NCI-H1417 (cell line): ENCODE measurements around the gene KIAA0930.

Experiments
- DNase-seq, 3 experiments: peaks; one replicate each; lab custom pipeline; 2025; lab: John Stamatoyannopoulos, UW

The KIAA0930 gene

DNA sequence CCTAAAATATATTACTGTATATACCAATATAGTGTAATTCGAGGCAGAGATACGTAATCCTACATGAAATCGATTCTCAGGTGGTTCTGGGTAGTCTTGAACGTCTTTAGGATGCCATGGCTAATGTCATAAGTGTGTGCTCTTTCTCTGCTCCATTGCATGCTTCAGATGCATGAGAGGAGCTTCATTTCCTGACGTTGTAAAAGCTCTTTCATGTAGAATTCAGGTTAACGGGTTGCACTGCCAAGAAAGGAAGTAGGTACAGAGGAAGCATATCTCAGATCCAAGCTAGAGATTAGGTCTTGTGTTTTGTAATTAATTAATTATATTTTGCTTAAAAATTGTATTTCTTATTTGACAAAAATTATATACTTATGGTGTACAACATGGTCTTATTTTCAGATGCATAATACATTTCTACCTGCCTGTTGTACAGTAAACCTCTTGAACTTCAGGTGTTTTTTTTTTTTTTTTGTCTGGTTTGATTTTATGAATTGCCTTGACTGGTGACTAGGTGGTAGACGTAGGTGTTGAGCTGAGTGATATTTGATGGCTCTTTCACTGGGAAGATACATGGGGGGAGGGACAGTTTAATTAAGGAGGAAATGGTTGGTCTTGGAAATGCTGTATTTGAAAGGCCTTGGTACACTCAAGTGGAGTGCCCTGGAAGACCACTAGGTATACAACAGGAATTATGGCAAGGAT is 67.7 kb downstream of the KIAA0930 start:
- no peak for DNase-seq

DNA sequence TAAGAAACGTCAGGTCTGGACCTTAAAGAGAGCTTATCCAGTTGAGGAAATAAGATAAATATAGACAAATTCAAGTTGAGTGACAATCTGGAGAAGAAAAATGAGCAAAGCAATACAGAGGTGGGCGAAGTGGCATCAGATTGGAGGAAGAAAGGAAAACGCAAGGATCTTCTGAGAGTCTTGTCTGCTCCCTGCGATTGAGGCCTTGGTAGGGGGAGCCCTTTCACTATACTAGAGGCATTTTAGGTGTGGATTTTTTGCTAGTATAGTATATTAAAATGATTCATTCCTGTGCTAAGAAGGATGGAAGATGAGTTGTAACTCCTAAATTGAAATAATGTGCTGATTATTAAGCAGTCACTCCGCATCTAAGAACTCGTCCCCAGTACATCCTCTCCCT is 68.9 kb downstream of the KIAA0930 start:
- DNase-seq, result no peak

DNA sequence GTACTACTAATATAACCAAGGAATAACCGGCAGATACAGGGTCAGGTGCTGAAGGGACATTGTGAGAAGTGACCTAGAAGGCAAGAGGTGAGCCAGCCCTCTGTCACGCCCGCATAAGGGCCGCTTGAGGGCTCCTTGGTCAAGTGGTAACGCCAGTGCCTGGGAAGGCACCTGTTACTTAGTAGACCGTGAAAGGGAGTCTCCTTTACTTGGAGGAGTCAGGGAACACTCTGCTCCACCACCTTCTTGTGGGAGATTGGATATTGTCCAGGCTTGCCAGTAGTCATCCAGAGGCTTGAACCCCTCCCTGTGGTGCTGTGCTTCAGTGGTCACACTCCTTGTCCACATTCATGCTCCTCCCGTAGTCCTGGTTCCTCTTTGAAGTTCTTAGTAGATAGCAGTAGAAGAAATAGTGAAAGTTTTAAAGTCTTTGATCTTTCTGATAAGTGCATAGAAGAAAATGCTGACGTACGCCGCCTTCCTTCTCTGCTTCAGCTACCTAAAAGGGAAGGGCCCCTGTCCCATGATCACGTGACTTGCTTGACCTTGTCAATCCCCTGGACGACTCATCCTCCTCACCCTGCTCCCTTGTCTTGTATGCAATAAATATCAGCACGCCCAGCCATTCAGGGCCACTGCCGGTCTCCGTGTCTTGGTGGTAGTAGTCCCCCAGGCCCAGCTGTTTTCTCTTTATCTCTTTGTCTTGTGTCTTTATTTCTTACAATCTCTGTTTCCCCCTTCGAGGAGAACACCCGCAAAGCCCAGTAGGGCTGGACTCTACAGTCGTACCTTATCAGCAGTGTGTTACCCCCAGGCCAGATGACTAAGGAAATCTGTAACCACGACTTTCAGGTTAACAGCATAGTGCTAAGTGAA is 70.9 kb downstream of the KIAA0930 start:
- DNase-seq, result no peak

DNA sequence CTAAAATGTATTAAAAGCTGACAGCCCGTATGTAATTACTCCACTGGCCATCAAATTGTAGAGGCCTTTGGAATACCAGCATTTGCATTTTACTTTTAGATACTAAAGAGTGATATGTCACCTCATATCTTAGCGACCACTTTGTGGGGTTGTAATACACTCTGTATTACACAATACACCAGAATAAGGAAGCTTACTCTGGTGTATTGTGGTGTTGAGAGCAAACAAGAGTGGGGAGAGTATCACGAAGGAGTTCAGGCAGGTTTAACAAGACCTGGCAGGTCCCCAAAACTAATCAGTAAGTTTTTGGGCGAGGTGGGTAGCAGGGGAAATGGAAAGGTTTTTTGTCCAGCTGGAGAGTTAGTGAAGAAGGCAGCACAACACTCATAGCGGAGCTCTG is 73.8 kb downstream of the KIAA0930 start:
- no peak for DNase-seq

DNA sequence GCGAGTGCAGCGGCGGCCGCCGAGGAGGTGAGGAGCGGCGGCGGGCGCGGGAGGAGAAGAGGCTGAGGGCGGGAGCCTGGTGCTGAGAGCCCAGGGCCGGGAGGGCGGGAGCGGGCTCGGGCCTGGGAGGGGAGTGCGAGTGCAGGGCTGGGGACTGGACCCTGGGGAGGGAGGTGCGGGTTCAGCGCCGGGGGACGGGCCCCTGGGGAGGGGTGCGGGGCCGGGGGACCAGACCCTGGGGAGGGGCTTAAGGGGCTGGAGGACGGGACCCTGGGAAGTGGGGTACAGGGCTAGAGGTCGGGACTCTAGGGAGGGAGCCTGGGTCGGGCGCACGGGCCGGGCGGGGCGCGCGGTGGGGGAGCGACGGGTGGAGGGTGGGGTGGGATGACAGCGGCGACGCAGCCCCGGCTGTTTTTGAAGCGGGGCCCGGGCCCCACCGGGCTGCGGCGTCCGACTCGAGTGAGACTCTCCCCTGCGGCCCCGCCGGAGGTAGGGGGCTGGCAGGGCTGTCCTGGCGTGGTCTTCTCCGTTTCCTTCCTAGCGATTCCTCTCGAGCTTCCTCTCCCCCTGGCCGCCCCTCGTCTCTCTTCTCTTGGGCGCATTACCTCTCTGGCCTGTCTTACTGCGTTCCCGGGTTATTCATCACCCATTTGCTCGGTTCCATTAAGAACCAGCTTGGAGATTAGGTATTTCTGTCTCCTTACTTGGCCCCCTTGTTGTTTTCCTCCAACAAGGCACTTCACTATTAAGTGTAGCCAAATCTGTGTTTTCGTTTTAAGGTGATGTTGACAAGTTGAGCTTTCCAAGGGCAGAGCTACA is 76.2 kb downstream of the KIAA0930 start:
- DNase-seq, result peak in 2 of 3 experiments; percentile 27 to 32

DNA sequence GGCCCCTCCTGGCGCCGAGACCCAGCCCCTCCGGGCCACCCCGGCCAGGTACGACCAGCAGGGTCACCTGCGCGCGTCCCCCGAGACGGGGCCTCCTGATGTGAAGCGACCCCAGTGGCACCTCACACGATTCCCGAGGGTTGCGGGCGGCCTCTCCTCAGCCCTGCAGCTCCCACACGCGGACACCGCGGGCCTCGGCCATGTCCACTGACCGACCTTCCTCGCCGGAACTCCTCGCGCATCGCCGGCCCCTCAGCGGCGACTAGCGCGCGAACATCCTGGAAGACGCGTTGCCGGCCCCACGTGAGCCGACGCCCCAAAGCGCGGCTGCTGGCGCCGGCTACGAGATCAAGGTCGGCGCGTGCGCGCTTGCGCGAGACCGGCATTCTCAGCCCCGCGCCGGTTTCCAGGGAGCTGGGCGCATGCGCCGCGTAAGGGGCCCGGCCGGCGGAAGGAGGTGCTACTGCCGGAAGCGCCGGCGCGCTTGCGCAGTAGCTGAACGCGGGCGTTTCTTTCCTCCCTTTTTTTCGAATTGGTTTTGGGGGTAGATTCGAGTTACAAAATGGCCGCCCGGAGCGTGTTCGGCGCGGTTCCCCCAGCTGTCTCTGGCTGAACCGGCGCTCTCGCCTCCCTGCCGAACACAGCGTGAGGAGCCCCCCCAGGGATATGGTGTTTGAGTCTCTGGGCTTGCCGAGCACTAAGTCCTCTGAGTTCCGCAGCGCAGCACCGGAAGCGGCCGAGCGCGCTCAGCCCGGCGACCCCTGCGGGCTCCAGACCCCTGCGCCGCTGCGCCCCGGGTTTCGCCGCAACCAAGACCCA is 77.0 kb downstream of the KIAA0930 start, which contains the start of gene NUP50:
Gene NUP50 (plus strand): TSS at position 475 of the 819 bp plus-strand sequence. CDS start 4,253 bp downstream, outside the sequence.
- peak; percentile 92 to 95 (median 92) for DNase-seq

DNA sequence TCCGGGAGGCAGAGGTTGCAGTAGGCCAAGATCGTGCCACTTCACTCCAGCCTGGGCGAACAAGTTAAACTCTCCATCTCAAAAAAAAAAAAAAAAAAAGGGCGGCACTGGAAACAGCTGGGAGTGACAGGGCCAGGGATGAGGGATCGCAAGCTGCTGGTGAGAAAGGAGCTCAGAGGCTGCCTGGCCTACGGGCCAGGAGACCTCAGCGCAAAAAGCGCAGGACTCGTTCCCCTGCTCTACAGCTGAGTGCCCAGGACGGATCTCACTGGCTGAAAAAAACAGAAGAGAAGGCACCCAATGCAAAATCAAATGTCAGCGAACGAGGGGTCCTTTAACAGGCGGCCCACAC is 77.6 kb downstream of the KIAA0930 start:
- no peak for DNase-seq

DNA sequence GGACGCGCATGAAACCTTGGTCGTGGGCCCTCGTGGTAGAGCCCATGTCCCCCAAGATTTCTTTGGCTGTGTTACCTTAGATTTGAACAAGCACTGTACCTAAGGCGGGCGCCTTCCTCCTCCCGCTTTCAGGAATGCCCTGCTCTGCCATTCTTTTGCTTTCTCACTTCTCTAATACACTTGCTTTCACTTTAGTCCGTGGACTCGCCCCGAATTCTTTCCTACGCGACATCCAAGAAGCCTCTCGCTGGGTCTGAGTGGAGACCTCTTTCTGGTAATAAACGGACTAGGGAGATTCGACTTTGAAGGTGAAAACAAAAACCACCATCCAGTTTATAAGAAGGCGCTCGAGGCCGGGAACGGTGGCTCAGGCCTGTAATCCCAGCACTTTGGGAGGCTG is 78.2 kb downstream of the KIAA0930 start:
- no peak for DNase-seq

DNA sequence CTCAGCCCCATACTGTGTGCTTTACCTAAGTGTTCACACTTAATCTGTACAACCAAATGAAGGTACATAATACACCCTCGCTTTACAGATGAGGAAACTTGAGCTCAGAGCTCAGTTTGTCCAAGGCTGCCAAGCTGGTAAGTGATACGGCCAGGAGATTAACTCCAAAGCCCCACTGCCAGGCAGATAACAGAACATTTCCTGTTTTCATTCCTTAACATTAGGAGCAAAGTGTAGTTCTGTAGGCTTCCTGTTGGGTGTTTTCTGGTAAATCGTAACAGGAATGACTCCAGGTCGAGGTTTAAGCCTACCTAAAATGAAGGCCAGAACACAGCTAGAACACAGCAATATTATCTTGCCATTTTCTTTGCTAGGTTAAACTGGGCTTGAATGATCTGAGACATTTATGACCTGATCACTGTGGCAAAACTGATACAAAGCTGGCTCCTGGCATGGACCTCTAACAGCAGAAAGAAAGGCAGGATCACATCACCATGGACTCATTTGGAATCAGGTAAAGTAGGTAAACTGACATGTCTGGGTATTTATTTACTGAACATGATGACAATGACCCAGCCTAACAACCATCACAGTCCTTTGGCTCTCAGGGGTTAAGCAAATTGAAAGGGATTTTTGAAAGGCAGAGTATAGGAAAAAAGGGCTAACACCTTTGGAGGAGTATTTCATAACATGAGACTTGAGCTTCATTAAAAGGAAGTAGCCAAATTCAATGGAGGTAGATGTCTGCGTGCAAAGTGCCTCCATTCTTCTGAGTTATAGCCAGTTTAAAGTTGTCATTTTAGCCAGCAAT is 80.8 kb downstream of the KIAA0930 start:
- DNase-seq, result no peak

DNA sequence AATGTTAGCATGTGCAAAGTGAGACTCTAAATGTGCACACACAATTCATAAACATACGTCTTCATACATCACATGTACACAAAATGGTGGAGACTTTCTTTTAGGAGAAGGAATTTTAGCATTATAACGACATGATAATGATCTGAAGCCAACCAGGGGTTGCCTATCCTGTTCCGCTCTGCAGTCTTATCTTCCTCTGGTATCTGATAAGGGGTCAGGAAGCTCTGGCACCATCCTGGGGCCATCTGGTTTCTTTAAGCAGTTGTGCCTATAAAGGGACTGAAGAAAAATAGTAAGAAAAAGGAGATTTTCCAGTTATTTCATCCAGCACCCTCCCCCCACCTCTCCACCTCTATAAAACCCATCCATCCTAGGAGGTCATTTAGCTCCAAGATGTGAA is 82.8 kb downstream of the KIAA0930 start:
- DNase-seq, result no peak

DNA sequence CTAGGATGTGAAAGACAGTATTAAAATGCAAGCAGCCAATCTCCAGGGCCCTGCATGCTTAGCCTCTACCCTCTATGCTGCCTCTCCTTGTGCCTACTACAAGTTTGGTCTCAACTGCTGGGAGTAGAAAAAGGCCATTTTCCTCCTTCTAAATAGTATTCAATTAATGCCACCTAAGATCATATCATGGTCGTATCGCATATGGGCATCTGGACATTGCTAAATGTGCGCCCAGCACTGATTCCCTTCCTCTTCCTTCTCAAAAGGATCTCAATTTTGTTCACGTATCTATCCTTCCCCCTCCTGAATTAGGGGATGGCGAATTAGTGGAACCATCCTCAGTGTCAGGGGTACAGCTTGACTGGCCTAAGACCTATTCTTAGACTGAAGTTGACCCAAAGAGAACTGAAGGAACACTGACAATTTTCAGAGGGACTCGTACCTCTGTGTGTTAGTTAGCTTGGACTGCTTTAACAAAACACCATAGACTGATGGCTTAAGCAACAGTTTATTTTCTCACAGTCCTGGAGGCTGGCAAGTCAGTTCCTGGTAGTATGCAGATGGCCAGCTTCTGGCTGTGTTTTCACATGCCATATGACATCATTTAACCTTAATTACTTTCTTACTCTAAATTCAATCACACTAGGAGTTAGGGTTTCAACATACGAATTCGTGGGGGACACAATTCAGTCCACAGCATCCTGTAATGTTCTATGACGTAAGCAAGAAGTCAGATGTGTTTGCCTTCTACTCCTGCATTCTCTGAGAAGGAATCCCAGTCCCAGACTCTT is 85.4 kb downstream of the KIAA0930 start:
- DNase-seq, result no peak

DNA sequence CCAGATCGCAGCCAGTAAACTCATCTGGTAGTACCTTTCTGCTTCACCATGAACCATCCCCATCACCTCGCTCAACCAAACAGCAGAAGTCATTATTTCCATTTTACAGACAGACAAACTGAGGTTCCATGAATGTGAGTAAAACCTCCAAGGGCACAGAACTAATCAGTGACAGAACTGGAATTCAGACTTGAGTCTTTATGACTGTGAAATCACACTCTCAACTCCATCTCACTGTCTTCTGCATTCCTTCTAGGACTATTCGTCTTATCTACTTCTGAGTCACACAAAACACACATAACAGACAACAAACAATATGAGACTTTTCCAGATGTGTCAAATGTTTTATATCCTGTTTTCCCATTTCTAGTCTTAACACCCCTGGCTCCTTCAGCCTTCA is 86.3 kb downstream of the KIAA0930 start:
- no peak for DNase-seq

DNA sequence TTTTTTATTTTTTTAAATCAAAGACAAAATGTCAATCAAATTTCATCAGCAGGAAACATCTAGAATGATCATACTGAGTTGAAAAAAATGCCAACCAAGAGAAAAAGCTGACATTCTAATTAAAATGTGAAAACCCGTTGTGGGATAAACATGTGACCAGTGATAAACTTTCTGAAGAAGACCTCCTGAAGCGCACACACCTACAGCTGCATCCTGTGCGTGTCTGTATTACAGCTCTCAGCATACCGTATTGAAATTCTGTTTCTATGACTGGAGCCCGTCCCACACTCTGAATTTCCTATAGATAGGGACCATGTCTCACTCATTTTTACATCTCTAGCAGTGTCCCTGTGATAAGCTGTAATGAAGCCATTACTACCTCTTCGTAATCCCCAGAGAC is 89.2 kb downstream of the KIAA0930 start:
- no peak for DNase-seq

DNA sequence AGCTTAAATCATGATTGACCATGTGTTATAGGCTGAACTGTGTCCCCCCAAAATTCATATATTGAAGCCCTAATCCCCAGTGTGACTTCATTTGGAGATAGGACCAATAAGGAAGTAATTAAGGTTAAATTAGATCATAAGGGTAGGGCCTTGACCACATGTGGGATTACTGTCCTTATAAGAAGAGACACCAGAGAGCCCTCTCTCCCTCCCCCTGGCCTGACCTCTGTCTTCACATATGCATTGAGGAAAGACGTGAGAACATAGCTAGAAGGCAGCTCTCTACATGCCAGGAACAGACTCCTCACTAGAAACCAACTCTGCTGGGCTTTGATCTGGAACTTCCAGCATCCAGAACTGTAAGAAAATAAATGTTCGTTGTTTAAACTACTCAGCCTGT is 90.6 kb downstream of the KIAA0930 start:
- DNase-seq, result no peak

DNA sequence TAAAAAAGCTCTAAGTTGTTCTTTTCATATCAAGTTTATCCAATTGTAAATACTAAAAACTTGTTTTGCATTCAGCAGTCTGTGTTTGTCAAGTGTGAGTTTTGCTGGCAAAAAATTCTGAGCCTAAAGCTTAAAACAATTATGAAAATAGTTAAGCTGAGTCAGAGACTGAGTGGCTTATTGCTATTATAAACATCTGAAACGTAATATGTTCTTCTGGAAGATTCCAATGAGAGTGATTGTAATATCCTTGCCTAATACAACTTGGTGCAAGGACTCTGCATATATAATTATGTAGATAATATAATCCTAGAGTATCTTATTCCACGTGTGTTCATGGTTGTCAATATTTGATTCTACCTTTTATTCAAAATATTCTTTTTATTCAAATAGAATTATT is 91.0 kb downstream of the KIAA0930 start:
- no peak for DNase-seq

DNA sequence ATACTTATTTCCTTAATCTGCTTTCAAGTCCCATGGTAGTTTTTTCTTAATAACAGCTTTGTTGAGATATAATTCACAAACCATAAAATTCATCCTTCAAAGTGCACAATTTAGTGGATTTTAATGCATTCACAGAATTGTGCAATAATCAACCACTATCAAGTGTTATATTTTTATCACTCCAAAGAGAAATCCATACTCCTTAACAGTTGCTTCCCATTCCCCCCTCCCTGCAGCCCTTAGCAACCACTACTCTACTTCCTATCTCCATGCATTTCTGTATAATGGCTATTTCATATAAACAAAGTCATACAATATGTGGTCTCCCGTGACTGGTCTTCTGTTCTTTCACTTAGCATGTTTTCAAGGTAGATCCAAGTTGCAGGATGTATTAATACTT is 95.8 kb downstream of the KIAA0930 start:
- no peak for DNase-seq

DNA sequence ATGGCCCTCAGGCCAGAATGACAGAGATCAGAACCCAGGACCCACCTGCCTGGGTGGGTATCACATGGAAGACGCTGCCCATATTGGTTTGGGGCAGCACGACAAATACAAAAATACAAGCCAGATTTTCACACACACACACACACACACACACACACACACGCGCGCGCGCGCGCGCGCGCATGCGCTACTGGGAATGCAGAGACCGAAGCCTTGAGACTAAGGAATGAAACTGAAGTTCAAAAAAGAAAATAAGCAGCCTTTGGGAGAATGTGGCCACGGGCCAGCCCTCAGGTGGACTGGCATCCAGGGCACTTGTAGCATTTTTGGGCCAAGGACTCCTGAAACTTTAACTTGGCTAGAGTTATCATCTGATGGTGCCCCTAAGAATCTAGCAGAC is 98.3 kb downstream of the KIAA0930 start:
- no peak for DNase-seq
